ENCODE results near the gene TNFRSF13B.

Gene TNFRSF13B

GRCh38 chr17:16936536-16937310 is 35.2 kb downstream of the TNFRSF13B start:
- H3K27ac Mint-ChIP-seq: peak overlapping the region; percentile 75
- no peak for ATAC-seq (ENCODE audit: low read depth)
- DNase-seq (ENCODE audit: low spot score in 2 of 2): no peak
- no peak overlapping the region for H3K4me3 Mint-ChIP-seq
- peaks cover 17% of the 10 kb centered on the region for H3K36me3 Mint-ChIP-seq
- no peaks in the 10 kb centered on the region for H3K27me3 Mint-ChIP-seq
- H3K9me3 Mint-ChIP-seq: no peaks in the 10 kb centered on the region
- H3K4me1 Mint-ChIP-seq: peaks cover 24% of the 10 kb centered on the region

GRCh38 chr17:16935786-16936185 is 36.1 kb downstream of the TNFRSF13B start:
- ATAC-seq (ENCODE audit: low read depth) (no peak), DNase-seq (ENCODE audit: low spot score in 2 of 2) (no peak)
- H3K27me3 Mint-ChIP-seq: no peaks in the 10 kb centered on the region
- peaks cover 21% of the 10 kb centered on the region for H3K4me1 Mint-ChIP-seq
- H3K27ac Mint-ChIP-seq: peak overlapping the region; percentile 41
- H3K4me3 Mint-ChIP-seq: no peak overlapping the region
- H3K36me3 Mint-ChIP-seq: peaks cover 12% of the 10 kb centered on the region
- no peaks in the 10 kb centered on the region for H3K9me3 Mint-ChIP-seq

DNA sequence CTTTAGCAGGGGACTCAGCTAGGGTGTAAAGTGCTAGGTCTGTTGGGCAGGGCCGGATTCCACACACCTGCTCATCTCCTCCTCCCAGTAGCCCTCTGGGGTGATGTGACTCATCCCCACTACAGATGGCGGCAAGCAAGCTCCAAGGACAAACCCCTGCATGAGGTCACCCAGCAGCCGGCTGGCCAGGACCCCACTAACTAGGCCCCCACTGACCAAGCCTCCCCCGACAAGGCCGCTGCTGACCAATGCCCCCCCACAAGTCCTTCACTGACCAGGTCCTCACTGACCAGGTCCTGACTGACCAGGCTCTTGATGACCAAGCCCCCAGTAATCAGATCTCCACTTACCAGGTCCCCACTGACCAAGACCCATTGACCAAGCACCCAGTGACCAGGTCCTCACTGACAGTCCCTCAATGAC is 36.7 kb downstream of the TNFRSF13B start:
- H3K4me3 Mint-ChIP-seq: no peak overlapping the region
- peaks cover 21% of the 10 kb centered on the region for H3K4me1 Mint-ChIP-seq
- no peak for ATAC-seq (ENCODE audit: low read depth)
- no peaks in the 10 kb centered on the region for H3K27me3 Mint-ChIP-seq
- H3K27ac Mint-ChIP-seq: peak overlapping the region; percentile 41
- peaks cover 12% of the 10 kb centered on the region for H3K36me3 Mint-ChIP-seq
- no peak for DNase-seq (ENCODE audit: low spot score in 2 of 2)
- no peaks in the 10 kb centered on the region for H3K9me3 Mint-ChIP-seq

- peaks cover 21% of the 10 kb centered on the region for H3K4me1 Mint-ChIP-seq
- DNase-seq (ENCODE audit: low spot score in 2 of 2) (no peak), ATAC-seq (ENCODE audit: low read depth) (no peak)
- H3K9me3 Mint-ChIP-seq: no peaks in the 10 kb centered on the region
- H3K27ac Mint-ChIP-seq: peak overlapping the region; percentile 41
- no peak overlapping the region for H3K4me3 Mint-ChIP-seq
- H3K27me3 Mint-ChIP-seq: no peaks in the 10 kb centered on the region
- H3K36me3 Mint-ChIP-seq: peaks cover 12% of the 10 kb centered on the region
Observed at GRCh38 chr17:16934836-16935235, 37.1 kb downstream of the TNFRSF13B start.

- peak overlapping the region; percentile 41 for H3K27ac Mint-ChIP-seq
- peaks cover 10% of the 10 kb centered on the region for H3K36me3 Mint-ChIP-seq
- peaks cover 17% of the 10 kb centered on the region for H3K4me1 Mint-ChIP-seq
- no peaks in the 10 kb centered on the region for H3K9me3 Mint-ChIP-seq
- H3K27me3 Mint-ChIP-seq: no peaks in the 10 kb centered on the region
- no peak overlapping the region for H3K4me3 Mint-ChIP-seq
- DNase-seq (ENCODE audit: low spot score in 2 of 2) (no peak), ATAC-seq (ENCODE audit: low read depth) (no peak)
Observed at GRCh38 chr17:16934133-16934795, 37.7 kb downstream of the TNFRSF13B start.

GRCh38 chr17:16933317-16934132 is 38.4 kb downstream of the TNFRSF13B start:
- Mint-ChIP-seq H3K9me3 (no peaks in the 10 kb centered on the region), H3K4me1 (peaks cover 16% of the 10 kb centered on the region), H3K27ac (peak overlapping the region; percentile 60), H3K4me3 (no peak overlapping the region), H3K36me3 (peaks cover 7% of the 10 kb centered on the region), H3K27me3 (no peaks in the 10 kb centered on the region)
- ATAC-seq (ENCODE audit: low read depth) (no peak), DNase-seq (ENCODE audit: low spot score in 2 of 2) (no peak)

- Mint-ChIP-seq H3K4me1 (peaks cover 16% of the 10 kb centered on the region), H3K9me3 (no peaks in the 10 kb centered on the region), H3K27ac (peak overlapping the region; percentile 60), H3K27me3 (no peaks in the 10 kb centered on the region), H3K36me3 (peaks cover 3% of the 10 kb centered on the region), H3K4me3 (no peak overlapping the region)
- DNase-seq (ENCODE audit: low spot score in 2 of 2): no peak
- ATAC-seq (ENCODE audit: low read depth): no peak
Observed at GRCh38 chr17:16932611-16933010, 39.3 kb downstream of the TNFRSF13B start.

- peaks cover 16% of the 10 kb centered on the region for H3K4me1 Mint-ChIP-seq
- no peaks in the 10 kb centered on the region for H3K9me3 Mint-ChIP-seq
- no peaks in the 10 kb centered on the region for H3K27me3 Mint-ChIP-seq
- peak overlapping the region; percentile 60 for H3K27ac Mint-ChIP-seq
- ATAC-seq (ENCODE audit: low read depth): no peak
- no peak for DNase-seq (ENCODE audit: low spot score in 2 of 2)
- H3K36me3 Mint-ChIP-seq: peaks cover 3% of the 10 kb centered on the region
- no peak overlapping the region for H3K4me3 Mint-ChIP-seq
Observed at GRCh38 chr17:16932156-16932555, 39.8 kb downstream of the TNFRSF13B start.

- no peaks in the 10 kb centered on the region for H3K27me3 Mint-ChIP-seq
- H3K4me3 Mint-ChIP-seq: no peak overlapping the region
- no peak for ATAC-seq (ENCODE audit: low read depth)
- H3K9me3 Mint-ChIP-seq: no peaks in the 10 kb centered on the region
- H3K27ac Mint-ChIP-seq: peak overlapping the region; percentile 60
- DNase-seq (ENCODE audit: low spot score in 2 of 2): no peak
- no peaks in the 10 kb centered on the region for H3K36me3 Mint-ChIP-seq
- peaks cover 14% of the 10 kb centered on the region for H3K4me1 Mint-ChIP-seq
Observed at GRCh38 chr17:16931318-16932060, 40.4 kb downstream of the TNFRSF13B start.

DNA sequence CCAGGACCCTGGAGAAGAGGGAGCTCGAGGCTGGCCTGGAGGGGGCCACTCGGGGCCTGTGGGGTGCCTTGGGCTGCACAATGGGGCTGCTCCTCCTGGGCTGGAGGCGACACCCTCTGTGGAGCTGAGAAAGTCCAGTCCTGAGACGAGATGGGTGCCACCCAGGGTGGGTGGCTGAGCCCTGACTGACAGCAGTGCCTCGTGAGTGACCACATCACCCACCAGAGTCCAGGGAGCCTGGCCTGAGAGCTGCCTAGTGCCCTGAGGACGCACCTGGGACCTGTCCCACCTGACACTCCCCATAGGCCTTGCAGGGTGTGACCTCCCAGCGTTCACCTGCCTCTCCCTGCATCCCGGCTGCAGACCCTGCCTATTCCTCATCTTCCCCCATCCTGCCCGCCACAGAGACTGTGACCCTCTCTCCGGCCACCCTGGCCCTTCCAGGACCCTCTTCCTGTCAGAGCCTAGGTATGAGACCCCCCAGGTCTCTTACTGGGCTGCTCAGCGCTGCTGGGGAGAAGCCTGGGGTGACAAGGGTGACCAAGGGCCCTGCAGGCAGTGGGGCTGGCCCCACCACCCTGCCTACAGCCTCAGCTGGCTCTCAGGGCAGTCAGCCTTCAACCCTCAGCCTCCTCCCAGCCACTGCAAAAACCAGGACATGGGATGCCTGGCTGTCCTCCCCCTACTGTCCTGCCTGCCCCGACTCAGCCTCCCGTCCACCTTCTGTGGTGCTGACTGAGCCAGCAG is 41.2 kb downstream of the TNFRSF13B start:
- Mint-ChIP-seq H3K4me1 (peaks cover 11% of the 10 kb centered on the region), H3K27ac (no peak overlapping the region), H3K27me3 (no peaks in the 10 kb centered on the region), H3K36me3 (no peaks in the 10 kb centered on the region), H3K9me3 (no peaks in the 10 kb centered on the region), H3K4me3 (no peak overlapping the region)
- DNase-seq (ENCODE audit: low spot score in 2 of 2): no peak
- no peak for ATAC-seq (ENCODE audit: low read depth)

- Mint-ChIP-seq H3K4me3 (no peak overlapping the region), H3K36me3 (peaks cover 2% of the 10 kb centered on the region), H3K27ac (no peak overlapping the region), H3K9me3 (no peaks in the 10 kb centered on the region), H3K27me3 (no peaks in the 10 kb centered on the region), H3K4me1 (peaks cover 8% of the 10 kb centered on the region)
- ATAC-seq (ENCODE audit: low read depth) (no peak), DNase-seq (ENCODE audit: low spot score in 2 of 2) (no peak)
Observed at GRCh38 chr17:16929757-16930520, 42.0 kb downstream of the TNFRSF13B start.

DNA sequence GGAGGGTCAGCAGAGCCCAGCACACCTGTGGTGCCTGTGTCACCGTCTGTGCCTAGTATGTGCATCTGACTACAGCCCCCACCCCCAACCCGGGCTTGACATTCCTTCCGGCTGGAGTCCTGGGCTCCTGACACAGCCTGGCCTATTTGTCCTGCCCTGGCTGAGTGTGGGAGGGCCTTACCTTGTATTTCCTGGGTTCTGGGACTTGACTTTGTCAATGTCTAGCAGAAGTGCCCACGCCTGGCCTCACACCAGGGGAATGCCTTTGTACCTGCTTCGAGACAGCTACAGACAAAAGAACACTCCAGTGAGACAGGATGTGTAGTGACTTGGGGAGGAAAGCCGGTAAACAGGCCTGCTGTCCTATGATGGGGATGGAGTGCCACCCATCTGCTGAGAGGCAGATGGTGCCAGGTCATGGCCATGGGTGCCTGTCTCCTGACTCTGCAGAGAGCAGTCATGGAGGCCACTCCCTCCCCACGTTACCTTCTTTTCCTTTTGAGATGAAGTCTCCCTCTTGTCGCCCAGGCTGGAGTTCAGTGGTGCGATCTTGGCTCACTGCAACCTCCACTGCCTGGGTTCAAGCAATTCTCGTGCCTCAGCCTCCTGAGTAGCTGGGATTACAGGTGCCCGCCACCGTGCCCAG is 42.8 kb downstream of the TNFRSF13B start:
- Mint-ChIP-seq H3K9me3 (no peaks in the 10 kb centered on the region), H3K36me3 (peaks cover 4% of the 10 kb centered on the region), H3K27me3 (no peaks in the 10 kb centered on the region), H3K27ac (peak overlapping the region; percentile 31), H3K4me1 (peaks cover 7% of the 10 kb centered on the region), H3K4me3 (no peak overlapping the region)
- no peak for DNase-seq (ENCODE audit: low spot score in 2 of 2)
- ATAC-seq (ENCODE audit: low read depth): no peak

Data from memory B cell (primary cell).